ENCODE measurements around the gene HIRA. TPM values are rescaled to one million over a fixed set of nuclear protein-coding genes. Genes with fewer than 3 reads are reported as not detected.
A peak's percentile ranks its signal among the peaks of the same experiment; 100 is the strongest.

Gene HIRA
- total RNA-seq, 2 donors from 2014 or later, result 10.6 to 12.9 TPM

DNA sequence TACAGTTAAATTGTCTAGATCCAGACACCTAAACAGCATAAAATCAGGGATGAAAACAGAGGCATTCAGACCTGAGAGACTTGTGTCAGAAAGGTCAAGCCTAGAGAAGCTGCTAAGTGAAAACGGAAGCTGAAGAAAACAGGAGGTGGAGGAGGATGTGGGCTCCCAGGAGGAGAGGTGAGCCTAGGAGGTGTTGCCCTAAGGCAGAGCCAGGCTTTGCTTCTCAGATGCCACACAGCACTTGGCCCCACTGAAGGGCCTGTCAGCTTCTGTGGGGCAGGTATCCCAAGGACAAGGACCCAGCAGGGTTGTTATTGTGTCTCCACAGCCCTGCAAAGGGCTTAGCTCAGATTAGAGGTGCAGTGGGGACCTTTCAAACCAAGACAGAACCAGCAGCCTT is 33.0 kb upstream of the HIRA start:
- Histone ChIP-seq H3K27me3 (no peaks in the 10 kb centered on the region), H3K4me3 (no peak overlapping the region), H3K27ac (no peak overlapping the region), H3K36me3 (replicated peaks in 1 of 2; ENCODE audit: insufficient read depth in 1 of 2, low read depth in 2 of 2) (peaks cover 0 to 31% of the 10 kb centered on the region in 2 donors), H3K9me3 (no peaks in the 10 kb centered on the region), H3K4me1 (no peaks in the 10 kb centered on the region)
- no peak for DNase-seq
- intact Hi-C loops (cut with DNase I), result no loop called here
- TF ChIP-seq, protein P1, sequence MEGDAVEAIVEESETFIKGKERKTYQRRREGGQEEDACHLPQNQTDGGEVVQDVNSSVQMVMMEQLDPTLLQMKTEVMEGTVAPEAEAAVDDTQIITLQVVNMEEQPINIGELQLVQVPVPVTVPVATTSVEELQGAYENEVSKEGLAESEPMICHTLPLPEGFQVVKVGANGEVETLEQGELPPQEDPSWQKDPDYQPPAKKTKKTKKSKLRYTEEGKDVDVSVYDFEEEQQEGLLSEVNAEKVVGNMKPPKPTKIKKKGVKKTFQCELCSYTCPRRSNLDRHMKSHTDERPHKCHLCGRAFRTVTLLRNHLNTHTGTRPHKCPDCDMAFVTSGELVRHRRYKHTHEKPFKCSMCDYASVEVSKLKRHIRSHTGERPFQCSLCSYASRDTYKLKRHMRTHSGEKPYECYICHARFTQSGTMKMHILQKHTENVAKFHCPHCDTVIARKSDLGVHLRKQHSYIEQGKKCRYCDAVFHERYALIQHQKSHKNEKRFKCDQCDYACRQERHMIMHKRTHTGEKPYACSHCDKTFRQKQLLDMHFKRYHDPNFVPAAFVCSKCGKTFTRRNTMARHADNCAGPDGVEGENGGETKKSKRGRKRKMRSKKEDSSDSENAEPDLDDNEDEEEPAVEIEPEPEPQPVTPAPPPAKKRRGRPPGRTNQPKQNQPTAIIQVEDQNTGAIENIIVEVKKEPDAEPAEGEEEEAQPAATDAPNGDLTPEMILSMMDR (IDR thresholded peaks at IDR 0.05), result no peak
- TF ChIP-seq POLR2A (IDR thresholded peaks at IDR 0.05), result no peak
- 50 to 94% methylated on average over 1 of the region's 1 CpG for WGBS, 2 donors
- no peak for ATAC-seq

- 73% methylated on average over 6 to 7 of the region's 7 CpGs for WGBS, 2 donors
- Histone ChIP-seq H3K9me3 (no peaks in the 10 kb centered on the region), H3K36me3 (replicated peaks in 1 of 2; ENCODE audit: insufficient read depth in 1 of 2, low read depth in 2 of 2) (peaks cover 0 to 24% of the 10 kb centered on the region in 2 donors), H3K4me1 (no peaks in the 10 kb centered on the region), H3K4me3 (no peak overlapping the region), H3K27me3 (no peaks in the 10 kb centered on the region), H3K27ac (no peak overlapping the region)
- no peak for TF ChIP-seq POLR2A (IDR thresholded peaks at IDR 0.05)
- TF ChIP-seq, protein P1 (IDR thresholded peaks at IDR 0.05), result no peak
- ATAC-seq, result no peak
- intact Hi-C loops (cut with DNase I), result no loop called here
- peak in 2 of 4 donors; percentile 18 to 21 for DNase-seq
Observed at GRCh38 chr22:19463491-19464469, 32.2 kb upstream of the HIRA start.

DNA sequence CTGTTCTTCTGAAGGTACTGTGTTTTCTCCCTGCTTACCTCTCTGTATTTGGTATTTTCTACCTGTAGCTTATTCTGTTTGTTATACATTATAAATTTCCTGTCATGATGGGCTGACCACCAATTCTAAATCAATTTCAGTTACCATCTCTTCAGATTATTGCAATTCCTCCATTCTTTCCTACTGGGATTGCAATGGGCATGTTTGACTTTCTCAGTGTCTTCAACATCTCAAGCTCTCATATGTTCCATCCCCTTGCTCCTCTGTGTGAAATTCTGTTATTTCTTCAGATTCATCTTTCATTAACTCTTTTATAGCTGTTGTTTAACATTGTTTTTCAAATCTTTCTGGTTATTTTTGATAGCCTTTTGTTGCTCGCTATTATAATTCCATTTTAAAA is 31.5 kb upstream of the HIRA start:
- Histone ChIP-seq H3K27me3 (no peaks in the 10 kb centered on the region), H3K9me3 (no peaks in the 10 kb centered on the region), H3K36me3 (replicated peaks in 1 of 2; ENCODE audit: insufficient read depth in 1 of 2, low read depth in 2 of 2) (peaks cover 0 to 20% of the 10 kb centered on the region in 2 donors), H3K4me1 (no peaks in the 10 kb centered on the region), H3K4me3 (no peak overlapping the region), H3K27ac (no peak overlapping the region)
- WGBS, 2 donors, result 97 to 100% methylated on average over 1 of the region's 1 CpG
- intact Hi-C loops (cut with DNase I), result no loop called here
- DNase-seq (no peak), ATAC-seq (no peak)
- TF ChIP-seq, protein P1 (IDR thresholded peaks at IDR 0.05), result no peak
- TF ChIP-seq POLR2A (IDR thresholded peaks at IDR 0.05), result no peak

- TF ChIP-seq, protein P1 (IDR thresholded peaks at IDR 0.05), result no peak
- no peak for TF ChIP-seq POLR2A (IDR thresholded peaks at IDR 0.05)
Observed at GRCh38 chr22:19461506-19461905, 30.0 kb upstream of the HIRA start.

More at GRCh38 chr22:19461506-19461905, 30.0 kb upstream of the HIRA start:
- no peaks in the 10 kb centered on the region for H3K4me1 ChIP-seq
- intact Hi-C loops (cut with DNase I), result no loop called here
- DNase-seq (no peak), ATAC-seq (no peak)
- no peaks in the 10 kb centered on the region for H3K27me3 ChIP-seq
- H3K9me3 ChIP-seq, result no peaks in the 10 kb centered on the region
- 86 to 96% methylated on average over 1 of the region's 1 CpG for whole genome bisulfite sequencing, 2 donors
- H3K4me3 ChIP-seq, result no peak overlapping the region
- peaks cover 0 to 15% of the 10 kb centered on the region in 2 donors for H3K36me3 ChIP-seq (replicated peaks in 1 of 2; ENCODE audit: insufficient read depth in 1 of 2, low read depth in 2 of 2)
- no peak overlapping the region for H3K27ac ChIP-seq
